HG02798 (cell line): ENCODE measurements around the gene PACRG.
"Not testable (repeated sequence)": the region's sequence is repeated elsewhere in the genome, so short reads cannot be mapped to it uniquely, and the experiment has no call there.

ENCODE experiments used
- ATAC-seq: cut with Tn5 transposase; IDR thresholded peaks from one replicate; pipeline ENCODE4 v1.9.1; 2021; ENCODE audit warnings: mild to moderate bottlenecking; ENCODE audit not compliant: unreplicated experiment, poor library complexity

PACRG gene

GRCh38 chr6:162976141-162976540 lies 248.4 kb downstream of the PACRG start:
- ATAC-seq: no peak

GRCh38 chr6:162983234-162983633 lies 255.5 kb downstream of the PACRG start:
- ATAC-seq: not testable (repeated sequence)

- no peak for ATAC-seq
Observed at GRCh38 chr6:162998777-162999176, 271.0 kb downstream of the PACRG start.

GRCh38 chr6:162999575-163000285 lies 272.0 kb downstream of the PACRG start:
- no peak for ATAC-seq

- peak; percentile 98 for ATAC-seq
Observed at GRCh38 chr6:163001330-163001729, 273.6 kb downstream of the PACRG start.

- ATAC-seq: no peak
Observed at GRCh38 chr6:163008186-163008585, 280.4 kb downstream of the PACRG start.

GRCh38 chr6:163008626-163009025 lies 280.9 kb downstream of the PACRG start:
- no peak for ATAC-seq

- no peak for ATAC-seq
Observed at GRCh38 chr6:163010145-163010544, 282.4 kb downstream of the PACRG start.

- ATAC-seq: no peak
Observed at GRCh38 chr6:163014736-163015135, 287.0 kb downstream of the PACRG start.

GRCh38 chr6:163017801-163018200 lies 290.0 kb downstream of the PACRG start:
- no peak for ATAC-seq

- no peak for ATAC-seq
Observed at GRCh38 chr6:163019926-163020325, 292.2 kb downstream of the PACRG start.

- ATAC-seq: no peak
Observed at GRCh38 chr6:163021054-163021453, 293.3 kb downstream of the PACRG start.

GRCh38 chr6:163023700-163024099 lies 295.9 kb downstream of the PACRG start:
- no peak for ATAC-seq

- ATAC-seq: no peak
Observed at GRCh38 chr6:163026893-163027292, 299.1 kb downstream of the PACRG start.

- no peak for ATAC-seq
Observed at GRCh38 chr6:163030980-163031379, 303.2 kb downstream of the PACRG start.

- ATAC-seq: no peak
Observed at GRCh38 chr6:163031931-163032330, 304.2 kb downstream of the PACRG start.

GRCh38 chr6:163036160-163036645 lies 308.4 kb downstream of the PACRG start:
- no peak for ATAC-seq

GRCh38 chr6:163038317-163038716 lies 310.5 kb downstream of the PACRG start:
- ATAC-seq: no peak

GRCh38 chr6:163048345-163048744 lies 320.6 kb downstream of the PACRG start:
- ATAC-seq: no peak

- no peak for ATAC-seq
Observed at GRCh38 chr6:163053667-163054344, 326.0 kb downstream of the PACRG start.

- no peak for ATAC-seq
Observed at GRCh38 chr6:163054641-163055040, 326.9 kb downstream of the PACRG start.

- ATAC-seq: no peak
Observed at GRCh38 chr6:163057260-163057659, 329.5 kb downstream of the PACRG start.
